MCF 10A (cell line): ENCODE data around the gene CD247. TPM values are rescaled to one million over a fixed set of nuclear protein-coding genes. Genes with fewer than 3 reads are reported as not detected.
A peak's percentile ranks its signal among the peaks of the same experiment; 100 is the strongest.

Experiments used
- BruUV-seq: library from RNA; stranded (reverse); fragments of 400-500 nt; replicated peaks from 2 replicates; lab custom pipeline; 2021; lab: Mats Ljungman, UMichigan
- CTCF ChIA-PET: fragments of 300-600 bp; sonication (Branson Sonifier 250); formaldehyde crosslinking; extraction: SDS; loops from one replicate; lab custom pipeline; 2021; ENCODE audit warnings: antibody characterized with exemption, inconsistent platforms; lab: Yijun Ruan, JAX
- POLR2A ChIA-PET: fragments of 300-600, 350-650 bp; sonication (Branson Sonifier 250); formaldehyde crosslinking; extraction: SDS; loops from one replicate; lab custom pipeline; 2020; ENCODE audit warnings: antibody characterized with exemption, inconsistent platforms; lab: Yijun Ruan, JAX
- DNase-seq: peaks from one replicate; pipeline ENCODE4 v3.0.0-alpha.2; 2018; ENCODE audit not compliant: unreplicated experiment
- H3K27ac Mint-ChIP-seq: one replicate; pipeline ENCODE4 v1.8.0; 2022; ENCODE audit warnings: mild to moderate bottlenecking, low read depth, mixed read lengths; ENCODE audit not compliant: unreplicated experiment
- H3K27me3 Mint-ChIP-seq: one replicate; pipeline ENCODE4 v1.8.0; 2022; ENCODE audit warnings: mixed read lengths; ENCODE audit not compliant: insufficient read depth, unreplicated experiment
- H3K36me3 Mint-ChIP-seq: one replicate; pipeline ENCODE4 v1.8.0; 2022; ENCODE audit warnings: mild to moderate bottlenecking, moderate library complexity, mixed read lengths; ENCODE audit not compliant: insufficient read depth, unreplicated experiment
- H3K4me1 Mint-ChIP-seq: one replicate; pipeline ENCODE4 v1.8.0; 2022; ENCODE audit warnings: mixed read lengths; ENCODE audit not compliant: insufficient read depth, unreplicated experiment
- H3K4me3 Mint-ChIP-seq: one replicate; pipeline ENCODE4 v1.8.0; 2022; ENCODE audit warnings: mild to moderate bottlenecking, moderate library complexity, mixed read lengths; ENCODE audit not compliant: unreplicated experiment
- H3K9me3 Mint-ChIP-seq: one replicate; pipeline ENCODE4 v1.8.0; 2022; ENCODE audit warnings: mixed read lengths; ENCODE audit not compliant: unreplicated experiment
- intact Hi-C: fragments of 100-400 bp; cut with micrococcal nuclease; formaldehyde crosslinking; loops from 2 replicates; pipeline ENCODE4 v1.14.1; 2022
- total RNA-seq: library from RNA; stranded (reverse); gene quantifications from 2 replicates; pipeline ENCODE4 v1.2.3, GENCODE V29; 2022
- TF ChIP-seq, protein P1 (sequence below): fragments of 200-600 bp; IDR thresholded peaks from one replicate; pipeline ENCODE4 v1.8.0; 2022; ENCODE audit warnings: antibody characterized with exemption, mild to moderate bottlenecking; ENCODE audit not compliant: unreplicated experiment

CD247 gene
- total RNA-seq, 1 experiment from 2014 or later: not detected

DNA sequence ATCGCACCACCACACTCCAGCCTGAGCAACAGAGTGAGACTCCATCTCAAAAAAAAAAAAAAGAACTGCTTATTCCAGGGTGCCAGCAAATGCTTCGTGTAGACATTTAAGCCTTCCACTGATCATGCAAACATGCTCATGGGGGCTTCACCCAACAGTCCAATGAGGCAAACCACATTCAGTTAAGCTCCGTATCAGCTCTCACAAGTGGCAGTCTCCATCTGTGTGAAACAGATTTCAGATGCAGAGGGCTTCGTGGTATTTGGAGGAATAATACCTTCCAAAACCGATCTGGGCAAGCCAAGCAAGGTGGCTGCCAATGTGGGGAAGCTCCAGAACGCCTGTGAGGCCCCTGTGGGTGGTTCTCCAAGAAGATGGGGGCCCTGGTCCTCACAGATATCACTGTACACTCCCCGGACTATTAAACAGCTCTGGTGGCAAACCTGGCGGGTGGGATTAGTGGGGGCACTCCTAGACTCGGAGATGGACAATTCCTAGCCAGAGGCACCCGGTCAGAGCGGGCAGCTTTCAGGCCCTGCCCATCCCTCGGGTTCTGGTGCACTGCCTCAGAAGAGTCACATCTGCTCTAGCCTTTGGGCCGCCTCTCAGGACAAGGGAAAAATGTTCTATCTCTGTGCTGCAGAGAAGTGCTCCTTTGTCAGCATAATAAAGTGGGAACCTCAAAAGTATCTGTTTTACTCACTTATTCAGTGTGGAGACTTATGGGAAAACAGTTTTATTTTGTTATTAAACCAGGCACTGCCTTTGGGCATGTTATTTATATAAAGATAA lies 25.1 kb upstream of the CD247 start:
- Mint-ChIP-seq H3K4me1 (peaks cover 48% of the 10 kb centered on the region), H3K27ac (peak overlapping the region; percentile 29), H3K9me3 (no peaks in the 10 kb centered on the region), H3K27me3 (no peaks in the 10 kb centered on the region), H3K4me3 (no peak overlapping the region), H3K36me3 (peaks cover 80% of the 10 kb centered on the region)
- ChIA-PET CTCF (interaction anchor here (0.7 to 6.6 kb wide), 7 partner anchors 10 to 484 kb away, joined by 3 to 139 read pairs (median 7); partner anchors contain the start of gene CREG1), POLR2A (interaction anchor here (0.7 to 6.7 kb wide), 5 partner anchors 10 to 324 kb away, joined by 3 to 99 read pairs (median 4); partner anchors contain the start of gene CREG1)
- TF ChIP-seq, protein P1, sequence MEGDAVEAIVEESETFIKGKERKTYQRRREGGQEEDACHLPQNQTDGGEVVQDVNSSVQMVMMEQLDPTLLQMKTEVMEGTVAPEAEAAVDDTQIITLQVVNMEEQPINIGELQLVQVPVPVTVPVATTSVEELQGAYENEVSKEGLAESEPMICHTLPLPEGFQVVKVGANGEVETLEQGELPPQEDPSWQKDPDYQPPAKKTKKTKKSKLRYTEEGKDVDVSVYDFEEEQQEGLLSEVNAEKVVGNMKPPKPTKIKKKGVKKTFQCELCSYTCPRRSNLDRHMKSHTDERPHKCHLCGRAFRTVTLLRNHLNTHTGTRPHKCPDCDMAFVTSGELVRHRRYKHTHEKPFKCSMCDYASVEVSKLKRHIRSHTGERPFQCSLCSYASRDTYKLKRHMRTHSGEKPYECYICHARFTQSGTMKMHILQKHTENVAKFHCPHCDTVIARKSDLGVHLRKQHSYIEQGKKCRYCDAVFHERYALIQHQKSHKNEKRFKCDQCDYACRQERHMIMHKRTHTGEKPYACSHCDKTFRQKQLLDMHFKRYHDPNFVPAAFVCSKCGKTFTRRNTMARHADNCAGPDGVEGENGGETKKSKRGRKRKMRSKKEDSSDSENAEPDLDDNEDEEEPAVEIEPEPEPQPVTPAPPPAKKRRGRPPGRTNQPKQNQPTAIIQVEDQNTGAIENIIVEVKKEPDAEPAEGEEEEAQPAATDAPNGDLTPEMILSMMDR: no peak
- no TSS peak for BruUV-seq
- intact Hi-C loops: no loop called here
- no peak for DNase-seq

DNA sequence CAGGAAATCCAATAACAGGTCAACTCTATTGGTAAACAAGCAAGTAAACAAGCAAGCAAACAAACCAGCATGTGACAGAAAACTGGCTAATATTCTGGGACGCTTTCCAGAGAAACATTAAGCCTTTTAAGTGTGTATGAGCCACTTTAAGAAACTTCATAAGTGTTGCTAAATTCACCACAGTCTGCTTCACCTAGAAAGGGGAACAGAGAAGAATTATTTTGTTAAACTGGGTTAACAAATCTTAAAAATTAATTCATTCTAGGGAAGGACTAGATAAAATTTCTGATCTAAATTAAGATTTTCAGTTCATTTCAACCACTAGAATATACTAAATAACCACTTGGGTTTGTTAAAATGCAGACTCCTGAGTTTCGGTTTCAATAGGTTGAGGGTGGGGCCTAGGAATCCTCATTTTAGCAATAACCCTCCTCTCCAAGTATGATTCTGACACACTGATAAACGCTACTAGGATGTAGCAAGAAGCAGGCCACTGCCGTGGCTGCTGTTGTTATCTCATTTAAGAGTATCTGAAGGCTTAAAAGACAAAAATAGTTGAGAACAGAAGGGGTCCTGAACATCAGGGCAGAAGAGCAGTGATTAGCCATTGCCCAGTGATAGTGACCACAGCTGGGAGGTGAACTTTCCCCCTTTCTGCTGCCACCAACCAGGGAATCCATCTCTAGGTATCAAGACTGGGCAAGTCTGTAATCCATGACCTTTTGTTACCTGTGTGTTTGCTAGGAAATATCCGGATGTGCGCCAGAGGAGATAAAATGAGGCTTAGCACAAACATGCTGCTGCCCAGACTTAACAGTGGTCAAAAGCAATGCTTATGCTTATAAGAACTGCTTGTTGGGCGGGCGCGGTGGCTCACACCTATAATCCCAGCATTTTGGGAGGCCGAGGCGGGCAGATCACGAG lies 24.0 kb upstream of the CD247 start:
- peaks cover 70% of the 10 kb centered on the region for H3K36me3 Mint-ChIP-seq
- H3K9me3 Mint-ChIP-seq: no peaks in the 10 kb centered on the region
- no peaks in the 10 kb centered on the region for H3K27me3 Mint-ChIP-seq
- no TSS peak for BruUV-seq
- peaks cover 42% of the 10 kb centered on the region for H3K4me1 Mint-ChIP-seq
- no peak overlapping the region for H3K4me3 Mint-ChIP-seq
- DNase-seq: peak; percentile 77
- intact Hi-C loops: no loop called here
- H3K27ac Mint-ChIP-seq: peak overlapping the region; percentile 29
- TF ChIP-seq, protein P1: no peak
- ChIA-PET POLR2A (interaction anchor here (0.7 to 6.7 kb wide), 7 partner anchors 11 to 320 kb away, joined by 3 to 99 read pairs (median 4); partner anchors contain the start of gene CREG1), CTCF (interaction anchor here (0.5 to 6.6 kb wide), 17 partner anchors 11 to 632 kb away, joined by 3 to 139 read pairs (median 3); partner anchors contain the start of gene CREG1)

DNA sequence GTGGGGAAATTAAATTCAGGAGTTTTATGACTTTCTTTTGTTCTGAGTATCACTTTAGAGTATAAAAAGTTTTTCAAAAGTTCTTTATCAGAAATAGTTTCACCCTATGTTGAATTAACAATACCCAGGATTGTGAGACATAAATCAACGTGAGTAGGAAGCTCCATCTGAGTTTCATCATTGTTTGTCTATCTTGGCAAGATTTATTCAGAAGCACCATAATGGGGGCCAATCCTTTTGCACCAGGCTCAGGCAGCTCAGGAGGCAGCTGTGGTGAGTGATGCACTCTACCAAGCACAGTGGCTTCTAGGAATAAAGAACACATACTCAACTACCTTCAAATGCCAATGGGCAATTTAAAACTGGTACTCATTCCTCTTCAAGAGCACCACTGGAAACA lies 23.3 kb upstream of the CD247 start:
- CTCF ChIA-PET: interaction anchor here (0.5 to 6.6 kb wide), 28 partner anchors 11 to 631 kb away, joined by 3 to 139 read pairs (median 4); partner anchors contain the start of gene CREG1
- POLR2A ChIA-PET: interaction anchor here (0.6 to 6.7 kb wide), 8 partner anchors 12 to 687 kb away, joined by 3 to 99 read pairs (median 4); partner anchors contain the start of gene CREG1
- peak; percentile 90 for DNase-seq
- H3K27ac Mint-ChIP-seq: peak overlapping the region; percentile 29
- peaks cover 63% of the 10 kb centered on the region for H3K36me3 Mint-ChIP-seq
- no peaks in the 10 kb centered on the region for H3K27me3 Mint-ChIP-seq
- no peaks in the 10 kb centered on the region for H3K9me3 Mint-ChIP-seq
- TF ChIP-seq, protein P1: no peak
- BruUV-seq: TSS peak; percentile 96
- intact Hi-C loops: no loop called here
- H3K4me1 Mint-ChIP-seq: peaks cover 42% of the 10 kb centered on the region
- H3K4me3 Mint-ChIP-seq: no peak overlapping the region
